Measurements from ENCODE around the gene PHOX2A.

PHOX2A gene

DNA sequence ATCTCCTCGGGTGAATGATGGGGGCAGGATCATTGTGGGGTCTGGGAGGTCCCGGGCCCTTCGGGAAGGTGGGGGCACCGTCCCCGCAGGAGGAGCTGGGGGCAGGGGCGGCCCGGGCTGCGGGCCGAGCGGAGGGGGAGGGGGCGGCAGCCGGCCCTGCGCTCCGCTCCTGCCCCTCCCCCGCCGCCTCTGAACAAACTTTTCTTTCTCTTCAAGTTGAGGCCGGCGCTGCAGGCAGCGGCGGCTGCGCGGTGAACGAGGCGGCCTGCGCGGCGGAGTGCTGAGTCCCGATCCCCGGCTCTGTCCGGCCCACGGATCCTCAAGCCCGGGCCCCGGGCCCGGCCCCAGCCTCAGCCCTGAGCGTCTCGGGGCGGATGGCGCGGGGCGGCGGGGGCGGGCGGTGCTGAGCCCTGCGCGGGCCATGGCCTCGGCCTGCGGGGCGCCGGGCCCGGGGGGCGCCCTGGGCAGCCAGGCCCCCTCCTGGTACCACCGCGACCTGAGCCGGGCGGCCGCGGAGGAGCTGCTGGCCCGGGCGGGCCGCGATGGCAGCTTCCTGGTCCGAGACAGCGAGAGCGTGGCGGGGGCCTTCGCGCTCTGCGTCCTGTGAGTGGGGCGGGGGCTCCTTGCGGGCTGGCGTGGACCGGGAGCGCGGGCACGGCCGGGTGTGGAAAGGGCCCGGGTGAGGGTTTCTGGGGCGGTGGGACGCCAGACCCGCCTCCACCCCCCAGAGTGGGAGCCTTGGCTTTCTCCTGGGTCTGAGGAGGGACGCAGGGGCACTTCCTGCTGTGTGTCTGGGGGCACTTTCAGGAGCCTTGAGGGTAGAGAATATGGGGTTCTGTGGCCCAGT, 19.2 kb downstream of the PHOX2A start, which contains the start of gene INPPL1:
Gene INPPL1, plus strand, starts transcription at position 204 of the 847 bp plus-strand sequence. Its CDS starts 218 bp downstream, at position 422.
- TF ChIP-seq GATA3 (IDR thresholded peaks at IDR 0.05; ENCODE audit: low read depth, low read length) (no peak), GATA2 (IDR thresholded peaks at IDR 0.05; ENCODE audit: low read depth, low read length) (no peak)

GRCh38 chr11:72223615-72224563, 20.1 kb downstream of the PHOX2A start:
- TF ChIP-seq GATA3 (IDR thresholded peaks at IDR 0.05; ENCODE audit: low read depth, low read length) (no peak), GATA2 (IDR thresholded peaks at IDR 0.05; ENCODE audit: low read depth, low read length) (no peak)

DNA sequence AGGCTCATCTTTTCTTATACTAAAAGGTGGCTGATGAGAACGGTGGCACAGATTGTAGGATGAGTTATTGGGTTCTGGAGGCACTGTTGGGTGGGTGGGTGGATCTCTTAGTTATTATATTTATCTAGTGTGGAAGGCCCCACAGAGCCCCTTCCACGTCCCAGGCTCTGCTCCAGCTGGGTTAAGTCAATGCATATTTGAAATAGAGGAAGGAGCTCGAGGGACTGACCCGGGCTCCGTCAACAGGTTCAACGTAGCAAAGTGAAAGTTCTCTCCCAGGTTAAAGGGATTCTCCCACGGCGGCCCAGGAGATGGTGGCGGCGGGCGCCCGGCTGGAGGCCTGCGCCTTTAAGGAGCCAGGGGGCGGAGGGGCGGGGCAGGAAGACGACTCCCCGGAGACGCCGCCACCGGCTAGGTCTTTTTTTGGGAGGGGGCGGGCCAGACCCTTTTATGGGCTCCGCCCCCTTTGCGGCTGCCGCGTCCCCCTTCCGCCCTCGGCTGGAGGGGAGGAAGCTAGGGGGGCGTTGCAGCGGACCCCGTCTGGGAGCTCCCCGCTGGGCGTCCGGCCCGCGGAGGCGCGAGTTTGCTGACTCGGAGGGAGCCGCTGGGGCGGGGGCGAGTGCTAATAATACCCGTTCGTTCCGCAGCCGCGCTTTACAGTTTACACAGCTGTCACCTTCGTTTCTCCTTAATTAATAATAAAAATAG, 20.9 kb downstream of the PHOX2A start:
- no peak for TF ChIP-seq GATA3 (IDR thresholded peaks at IDR 0.05; ENCODE audit: low read depth, low read length)

- no peak for TF ChIP-seq GATA3 (IDR thresholded peaks at IDR 0.05; ENCODE audit: low read depth, low read length)
- no peak for TF ChIP-seq GATA2 (IDR thresholded peaks at IDR 0.05; ENCODE audit: low read depth, low read length)
Observed at GRCh38 chr11:72222106-72222891, 21.7 kb downstream of the PHOX2A start.

DNA sequence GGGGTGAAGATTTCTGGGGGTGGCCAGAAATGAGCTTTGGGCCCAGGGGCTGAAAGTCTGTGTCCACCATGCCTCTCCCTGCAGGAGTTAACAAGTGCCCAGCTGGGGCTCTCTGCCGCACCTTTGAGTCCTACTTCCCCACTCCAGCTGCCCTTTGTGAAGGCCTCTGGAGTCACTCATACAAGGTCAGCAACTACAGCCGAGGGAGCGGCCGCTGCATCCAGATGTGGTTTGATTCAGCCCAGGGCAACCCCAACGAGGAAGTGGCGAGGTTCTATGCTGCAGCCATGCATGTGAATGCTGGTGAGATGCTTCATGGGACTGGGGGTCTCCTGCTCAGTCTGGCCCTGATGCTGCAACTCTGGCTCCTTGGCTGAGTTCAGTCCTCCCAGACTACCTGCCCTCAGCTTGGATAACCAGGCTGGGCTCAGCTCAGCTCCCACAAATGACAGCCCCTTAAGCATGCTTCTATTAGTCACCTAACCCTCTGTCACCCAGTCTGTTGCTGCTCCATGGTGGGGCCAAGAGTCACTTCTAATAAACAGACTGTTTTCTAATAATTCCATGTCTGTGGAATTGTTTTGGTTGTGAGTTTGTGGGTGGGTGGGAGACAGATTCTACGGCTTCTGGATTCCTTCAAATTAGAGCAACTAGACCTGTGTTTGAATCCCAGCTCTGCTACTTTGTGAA, 22.4 kb downstream of the PHOX2A start:
- TF ChIP-seq GATA3 (IDR thresholded peaks at IDR 0.05; ENCODE audit: low read depth, low read length) (no peak), GATA2 (IDR thresholded peaks at IDR 0.05; ENCODE audit: low read depth, low read length) (no peak)

DNA sequence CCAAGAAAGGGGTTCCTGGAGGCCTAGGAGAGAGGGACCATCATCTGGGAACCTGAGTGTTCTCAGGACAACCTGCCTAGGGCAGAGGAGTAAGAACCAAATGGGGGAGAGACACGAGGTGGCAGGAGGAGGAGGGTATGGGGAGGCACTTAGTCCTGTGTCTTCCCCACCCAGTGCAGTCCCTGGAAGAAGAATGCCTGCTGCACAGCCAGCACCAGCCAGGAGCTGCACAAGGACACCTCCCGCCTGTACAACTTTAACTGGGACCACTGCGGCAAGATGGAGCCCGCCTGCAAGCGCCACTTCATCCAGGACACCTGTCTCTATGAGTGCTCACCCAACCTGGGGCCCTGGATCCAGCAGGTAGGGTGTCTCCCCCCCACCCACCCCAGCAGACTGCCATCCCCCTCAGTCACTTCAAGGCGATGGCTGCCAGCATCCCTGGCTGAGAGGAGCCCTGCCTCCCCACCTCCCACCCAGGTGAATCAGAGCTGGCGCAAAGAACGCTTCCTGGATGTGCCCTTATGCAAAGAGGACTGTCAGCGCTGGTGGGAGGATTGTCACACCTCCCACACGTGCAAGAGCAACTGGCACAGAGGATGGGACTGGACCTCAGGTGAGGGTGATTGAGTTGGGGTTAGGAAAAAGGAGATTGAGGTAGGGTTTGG, 23.1 kb downstream of the PHOX2A start:
- no peak for TF ChIP-seq GATA2 (IDR thresholded peaks at IDR 0.05; ENCODE audit: low read depth, low read length)
- TF ChIP-seq GATA3 (IDR thresholded peaks at IDR 0.05; ENCODE audit: low read depth, low read length), result no peak

- TF ChIP-seq GATA3 (IDR thresholded peaks at IDR 0.05; ENCODE audit: low read depth, low read length), result no peak
- no peak for TF ChIP-seq GATA2 (IDR thresholded peaks at IDR 0.05; ENCODE audit: low read depth, low read length)
Observed at GRCh38 chr11:72218251-72218745, 25.7 kb downstream of the PHOX2A start.

DNA sequence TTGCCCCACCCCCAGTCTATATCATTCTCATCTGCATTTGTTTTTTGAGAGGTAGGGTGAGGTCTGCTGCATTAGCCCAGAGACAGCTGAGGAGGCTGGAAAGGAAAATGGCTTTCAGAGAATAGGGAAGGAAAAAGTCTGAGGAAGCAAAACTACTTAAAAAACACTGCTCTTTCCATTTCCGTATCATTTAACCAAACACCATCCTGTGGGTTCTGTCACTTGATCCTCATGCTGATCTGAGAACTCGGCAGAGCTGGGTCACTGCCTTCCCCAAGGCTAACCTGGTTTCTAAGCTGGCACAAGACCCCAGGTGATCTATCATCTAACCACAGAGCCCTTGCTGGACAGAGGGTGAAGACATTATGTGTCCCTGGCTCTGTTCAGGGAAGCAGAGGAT, 26.1 kb downstream of the PHOX2A start:
- no peak for TF ChIP-seq GATA2 (IDR thresholded peaks at IDR 0.05; ENCODE audit: low read depth, low read length)
- no peak for TF ChIP-seq GATA3 (IDR thresholded peaks at IDR 0.05; ENCODE audit: low read depth, low read length)

- no peak for TF ChIP-seq GATA2 (IDR thresholded peaks at IDR 0.05; ENCODE audit: low read depth, low read length)
- TF ChIP-seq GATA3 (IDR thresholded peaks at IDR 0.05; ENCODE audit: low read depth, low read length), result no peak
Observed at GRCh38 chr11:72216638-72217037, 27.3 kb downstream of the PHOX2A start, which contains the start of gene FOLR2. Gene FOLR2 (plus strand): TSS chr11:72216794. CDS start chr11:72218585, 1,791 bp downstream.

DNA sequence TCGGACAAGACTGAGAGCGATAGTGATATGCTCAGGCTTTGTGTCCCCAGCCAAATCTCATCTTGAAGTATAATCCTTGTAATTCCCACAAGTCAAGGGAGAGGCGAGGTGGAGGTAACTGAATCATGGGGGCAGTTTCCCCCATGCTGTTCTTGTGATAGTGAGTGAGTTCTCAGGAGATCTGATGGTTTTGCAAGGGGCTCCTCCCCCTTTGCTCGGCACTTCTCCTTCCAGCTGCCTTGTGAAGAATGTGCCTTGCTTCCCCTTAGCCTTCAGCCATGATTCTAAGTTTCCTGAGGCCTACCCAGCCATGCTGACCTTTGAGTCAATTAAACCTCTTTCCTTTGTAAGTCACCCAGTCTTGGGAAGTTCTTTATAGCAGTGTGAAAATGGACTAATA, 34.9 kb downstream of the PHOX2A start:
- TF ChIP-seq GATA3 (IDR thresholded peaks at IDR 0.05; ENCODE audit: low read depth, low read length) (no peak), GATA2 (IDR thresholded peaks at IDR 0.05; ENCODE audit: low read depth, low read length) (no peak)

DNA sequence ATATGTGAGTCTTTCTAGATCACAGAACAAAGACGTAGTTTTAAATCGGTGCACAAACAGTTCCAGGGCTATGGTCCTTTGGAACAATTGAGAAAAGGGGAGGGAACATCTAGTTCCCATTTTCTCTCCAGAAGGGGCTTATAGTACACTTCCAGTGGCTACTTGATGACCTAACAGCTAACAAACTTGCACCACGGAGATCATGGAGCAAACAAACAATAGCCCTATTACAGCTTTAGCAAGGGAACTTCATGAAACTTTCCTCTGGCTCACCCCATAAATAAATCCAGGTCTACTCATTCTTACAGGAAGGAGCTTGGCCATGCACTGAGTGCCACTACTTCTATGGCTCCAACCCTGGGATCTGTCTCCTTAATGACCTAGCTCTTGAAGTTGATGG, 35.7 kb downstream of the PHOX2A start:
- TF ChIP-seq GATA2 (IDR thresholded peaks at IDR 0.05; ENCODE audit: low read depth, low read length) (no peak), GATA3 (IDR thresholded peaks at IDR 0.05; ENCODE audit: low read depth, low read length) (no peak)

DNA sequence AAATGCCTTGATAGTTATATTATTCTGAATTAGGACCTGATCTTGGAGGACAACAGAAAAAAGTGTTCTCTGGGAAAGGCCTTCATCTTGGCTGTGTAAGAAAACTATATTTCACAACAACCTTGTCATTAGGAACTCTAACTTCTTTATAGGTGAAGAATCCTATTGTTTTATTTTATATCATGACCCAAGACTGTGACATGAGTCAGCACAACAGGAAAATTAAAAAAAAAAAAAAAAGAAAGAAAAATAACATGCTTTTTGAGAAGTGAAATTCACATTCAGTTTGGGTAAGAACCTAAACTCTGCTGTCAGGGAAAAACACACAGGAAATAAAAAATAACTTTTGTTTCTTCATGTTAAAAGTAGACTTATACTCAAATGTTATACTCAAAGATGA, 39.1 kb downstream of the PHOX2A start:
- TF ChIP-seq GATA2 (IDR thresholded peaks at IDR 0.05; ENCODE audit: low read depth, low read length) (no peak), GATA3 (IDR thresholded peaks at IDR 0.05; ENCODE audit: low read depth, low read length) (no peak)

All from SH-SY5Y (cell line).